Testis (tissue), 2 donors: ENCODE measurements around the gene ANO8.

Experiments
- CTCF ChIP-seq, 3 experiments: fragments of 450-650 bp in 2 of 3; fragments of 200-600 bp in 1 of 3; sonication (generic) in 1 of 3; IDR thresholded peaks; one replicate each; pipeline ENCODE4 v1.5.1; 2016 to 2019; ENCODE audit warnings: antibody characterized with exemption in 3 of 3, mild to moderate bottlenecking in 2 of 3, moderate library complexity in 1 of 3
- POLR2A ChIP-seq: fragments of 450-650 bp; IDR thresholded peaks from one replicate; pipeline ENCODE4 v1.6.1; 2017; ENCODE audit warnings: antibody characterized with exemption, mild to moderate bottlenecking, moderate library complexity

GRCh38 chr19:17289489-17289888 lies 45.2 kb downstream of the ANO8 start:
- TF ChIP-seq CTCF (IDR thresholded peaks at IDR 0.05) (no peak), POLR2A (no peak)
